Measurements from ENCODE around the gene OR10A5.

DNA sequence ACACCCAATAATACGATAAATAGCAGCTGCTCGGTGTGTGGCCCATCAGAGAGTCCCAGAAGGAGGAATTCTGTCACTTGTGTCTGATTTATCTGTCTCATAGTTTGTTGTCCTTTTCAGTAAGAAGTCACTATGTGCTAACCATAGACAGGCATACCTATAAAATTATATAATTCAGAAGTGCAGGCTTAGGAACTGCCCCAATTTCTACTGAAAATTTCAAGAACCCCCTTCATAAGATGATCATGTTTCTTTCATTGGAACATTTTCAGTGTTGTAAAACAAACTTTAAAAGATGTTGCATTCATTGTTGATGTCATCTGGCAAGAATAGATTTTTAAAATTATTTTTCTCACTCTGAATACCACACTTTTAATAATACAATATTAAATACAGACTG lies 46.9 kb downstream of the OR10A5 start, which contains the start of gene OR2D2:
- TF ChIP-seq POLR2A (IDR thresholded peaks at IDR 0.05), result no peak
- TF ChIP-seq CTCF (IDR thresholded peaks at IDR 0.05), result no peak
- no peak for TF ChIP-seq POLR2AphosphoS5 (IDR thresholded peaks at IDR 0.05)
